T-helper 2 cell treated with Interferon-gamma antibody and Interleukin-4, amounts not matched to agents 100 ng/mL and 5 ng/mL, for 36 hours (primary cell): ENCODE data around the gene FGFBP3. TPM values are rescaled to one million over a fixed set of nuclear protein-coding genes. Genes with fewer than 3 reads are reported as not detected.

Source experiments
- intact Hi-C: fragments of 100-400 bp; cut with micrococcal nuclease; formaldehyde crosslinking; loops from one replicate; pipeline ENCODE4 v1.15.1; 2023
- total RNA-seq: library from RNA; stranded (reverse); gene quantifications from 2 replicates; pipeline ENCODE4 v1.2.3, GENCODE V29; 2022

Gene FGFBP3
- total RNA-seq, result 1.1 and 1.3 TPM in 2 replicates

GRCh38 chr10:91909117-91909677 lies at the start of gene FGFBP3:
TSS of gene FGFBP3 (minus strand) at chr10:91909486. CDS start at chr10:91908969, 517 bp downstream.
- intact Hi-C loops, result loop anchor here (2.0 to 10.0 kb wide), 4 partner anchors 52 to 684 kb away; partner anchors contain the start of genes HECTD2, PCGF5 and TNKS2

- intact Hi-C loops, result no loop called here
These were observed 47.8 kb upstream of the FGFBP3 start for GRCh38 chr10:91957091-91957490.

- intact Hi-C loops, result no loop called here
These were observed 45.8 kb upstream of the FGFBP3 start for GRCh38 chr10:91955114-91955513.

- intact Hi-C loops, result no loop called here
These were observed 44.4 kb upstream of the FGFBP3 start for GRCh38 chr10:91953600-91954160.

GRCh38 chr10:91944880-91945630 lies 35.8 kb upstream of the FGFBP3 start:
- intact Hi-C loops, result no loop called here

GRCh38 chr10:91941426-91941825 lies 32.1 kb upstream of the FGFBP3 start:
- intact Hi-C loops, result no loop called here

GRCh38 chr10:91939653-91940052 lies 30.4 kb upstream of the FGFBP3 start:
- intact Hi-C loops, result no loop called here

- intact Hi-C loops, result no loop called here
These were observed 26.6 kb upstream of the FGFBP3 start for GRCh38 chr10:91935886-91936285.

GRCh38 chr10:91932737-91933136 lies 23.5 kb upstream of the FGFBP3 start:
- intact Hi-C loops, result no loop called here

- intact Hi-C loops, result no loop called here
These were observed 22.4 kb upstream of the FGFBP3 start for GRCh38 chr10:91931526-91932190.

- intact Hi-C loops, result no loop called here
These were observed 21.7 kb upstream of the FGFBP3 start for GRCh38 chr10:91930939-91931338.

GRCh38 chr10:91925022-91925320 lies 15.7 kb upstream of the FGFBP3 start:
- intact Hi-C loops, result loop anchor here (10.0 kb wide), 1 partner anchor 1050 kb away; the partner anchor contains the start of gene RPP30

- intact Hi-C loops, result loop anchor here (5.0 to 10.0 kb wide), 4 partner anchors 512 to 1050 kb away; partner anchors contain the start of genes HECTD2, KIF11 and RPP30
These were observed 15.1 kb upstream of the FGFBP3 start for GRCh38 chr10:91924212-91925021.

GRCh38 chr10:91923371-91924211 lies 14.3 kb upstream of the FGFBP3 start, which contains the start of gene BTAF1:
TSS of gene BTAF1 (plus strand) at chr10:91923770. CDS start at chr10:91924077, 307 bp downstream.
- intact Hi-C loops, result loop anchor here (1.0 to 10.0 kb wide), 8 partner anchors 10 to 1049 kb away; partner anchors contain the start of genes CPEB3, HECTD2, KIF11 and MARCHF5

GRCh38 chr10:91919651-91920050 lies 10.4 kb upstream of the FGFBP3 start:
- intact Hi-C loops, result loop anchor here (5.0 to 10.0 kb wide), 5 partner anchors 365 to 1045 kb away; partner anchors contain the start of genes HECTD2, KIF11 and RPP30

- intact Hi-C loops, result loop anchor here (10.0 kb wide), 1 partner anchor 356 kb away; no protein-coding TSS in a partner anchor
These were observed 1.2 kb upstream of the FGFBP3 start for GRCh38 chr10:91910467-91910866.

- intact Hi-C loops, result loop anchor here (1.0 to 10.0 kb wide), 5 partner anchors 15 to 684 kb away; partner anchors contain the start of genes BTAF1, HECTD2, PCGF5 and TNKS2
These were observed 759 bp downstream of the FGFBP3 start for GRCh38 chr10:91908337-91909116.

- intact Hi-C loops, result loop anchor here (1.0 to 10.0 kb wide), 5 partner anchors 15 to 683 kb away; partner anchors contain the start of genes BTAF1, HECTD2, PCGF5 and TNKS2
These were observed 1.4 kb downstream of the FGFBP3 start for GRCh38 chr10:91907914-91908336.
